Measurements from ENCODE around the gene AFAP1L2.

AFAP1L2 gene

GRCh38 chr10:114343623-114344505, 60.4 kb downstream of the AFAP1L2 start:
- Histone ChIP-seq H3K27me3 (no peaks in the 10 kb centered on the region), H3K4me3 (ENCODE audit: low read depth, low read length) (no peak overlapping the region), H3K36me3 (no peaks in the 10 kb centered on the region), H3K4me1 (no peaks in the 10 kb centered on the region), H3K9me3 (no peaks in the 10 kb centered on the region)
- no peak for TF ChIP-seq CTCF (IDR thresholded peaks at IDR 0.05; ENCODE audit: low read depth, low read length)
- no peak for DNase-seq

GRCh38 chr10:114342976-114343375, 61.3 kb downstream of the AFAP1L2 start:
- DNase-seq: no peak
- H3K4me3 ChIP-seq (ENCODE audit: low read depth, low read length): no peak overlapping the region
- H3K4me1 ChIP-seq: no peaks in the 10 kb centered on the region
- TF ChIP-seq CTCF (IDR thresholded peaks at IDR 0.05; ENCODE audit: low read depth, low read length): no peak
- H3K9me3 ChIP-seq: no peaks in the 10 kb centered on the region
- H3K36me3 ChIP-seq: no peaks in the 10 kb centered on the region
- H3K27me3 ChIP-seq: no peaks in the 10 kb centered on the region

GRCh38 chr10:114340816-114341215, 63.5 kb downstream of the AFAP1L2 start:
- TF ChIP-seq CTCF (IDR thresholded peaks at IDR 0.05; ENCODE audit: low read depth, low read length): no peak
- H3K27me3 ChIP-seq: no peaks in the 10 kb centered on the region
- H3K4me3 ChIP-seq (ENCODE audit: low read depth, low read length): no peak overlapping the region
- no peaks in the 10 kb centered on the region for H3K4me1 ChIP-seq
- DNase-seq: no peak
- no peaks in the 10 kb centered on the region for H3K36me3 ChIP-seq
- H3K9me3 ChIP-seq: no peaks in the 10 kb centered on the region

GRCh38 chr10:114337510-114338462, 66.5 kb downstream of the AFAP1L2 start:
- H3K36me3 ChIP-seq: no peaks in the 10 kb centered on the region
- H3K9me3 ChIP-seq: no peaks in the 10 kb centered on the region
- TF ChIP-seq CTCF (IDR thresholded peaks at IDR 0.05; ENCODE audit: low read depth, low read length): no peak
- no peak for DNase-seq
- H3K27me3 ChIP-seq: no peaks in the 10 kb centered on the region
- H3K4me3 ChIP-seq (ENCODE audit: low read depth, low read length): no peak overlapping the region
- no peaks in the 10 kb centered on the region for H3K4me1 ChIP-seq

- no peak for DNase-seq
These were observed 67.3 kb downstream of the AFAP1L2 start for GRCh38 chr10:114336823-114337509.

More at GRCh38 chr10:114336823-114337509, 67.3 kb downstream of the AFAP1L2 start:
- Histone ChIP-seq H3K4me3 (ENCODE audit: low read depth, low read length) (no peak overlapping the region), H3K27me3 (no peaks in the 10 kb centered on the region), H3K36me3 (no peaks in the 10 kb centered on the region), H3K4me1 (no peaks in the 10 kb centered on the region), H3K9me3 (no peaks in the 10 kb centered on the region)
- no peak for TF ChIP-seq CTCF (IDR thresholded peaks at IDR 0.05; ENCODE audit: low read depth, low read length)

All from BE2C (cell line).